ENCODE data around the gene MGAT4A.
"Not testable (repeated sequence)": the region's sequence is repeated elsewhere in the genome, so short reads cannot be mapped to it uniquely, and the experiment has no call there.

The MGAT4A gene

DNA sequence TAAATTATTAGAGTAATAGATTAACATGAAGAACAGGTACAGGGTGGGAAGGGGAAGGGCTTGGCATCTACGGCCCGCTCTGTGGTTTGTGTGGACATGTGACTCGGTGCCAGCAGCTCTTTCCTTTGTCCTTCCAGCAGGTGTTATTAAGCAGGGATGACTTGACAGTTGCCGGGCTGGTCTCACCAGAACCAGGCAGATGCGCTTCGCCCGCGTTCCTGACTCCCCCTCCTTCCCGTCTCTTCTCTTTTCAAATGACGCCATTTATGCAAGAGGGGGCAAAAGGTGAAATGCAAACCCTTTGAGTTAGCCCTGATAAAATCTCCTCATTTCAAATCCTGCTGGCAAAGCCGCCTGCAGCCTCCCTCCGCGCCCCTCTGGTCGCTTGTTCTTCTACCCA, 38.9 kb upstream of the MGAT4A start:
- Histone ChIP-seq H3K36me3 (ENCODE audit: insufficient read depth, low read length) (no peaks in the 10 kb centered on the region), H2AFZ (ENCODE audit: low read depth, low read length) (no peak overlapping the region), H3K27me3 (ENCODE audit: insufficient read depth, low read length) (peaks cover 4% of the 10 kb centered on the region), H3K4me3 (ENCODE audit: low read length) (no peak overlapping the region), H3K9me3 (ENCODE audit: low read length) (no peaks in the 10 kb centered on the region), H3K4me1 (ENCODE audit: insufficient read depth, low read length) (peaks cover 3% of the 10 kb centered on the region)

DNA sequence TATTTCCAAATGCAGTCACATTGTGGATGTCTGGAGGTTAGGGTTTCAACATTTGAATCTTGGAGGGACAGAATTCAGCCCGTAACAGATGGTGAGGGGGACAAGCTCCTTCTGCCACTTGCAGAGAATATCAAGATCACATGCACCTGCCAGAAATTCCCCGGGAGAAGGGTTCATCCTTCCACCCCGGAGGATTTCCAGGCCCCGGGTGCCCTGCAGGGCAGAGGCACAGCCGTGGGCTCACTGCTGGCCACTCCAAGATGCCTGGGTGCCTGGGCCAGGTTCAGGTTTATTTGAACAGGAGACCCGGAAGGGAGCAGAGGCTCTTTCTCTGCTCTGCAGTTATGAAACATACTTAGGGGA, 38.2 kb upstream of the MGAT4A start:
- H3K4me3 ChIP-seq (ENCODE audit: low read length): no peak overlapping the region
- H3K4me1 ChIP-seq (ENCODE audit: insufficient read depth, low read length): peaks cover 3% of the 10 kb centered on the region
- H3K9me3 ChIP-seq (ENCODE audit: low read length): no peaks in the 10 kb centered on the region
- H2AFZ ChIP-seq (ENCODE audit: low read depth, low read length): no peak overlapping the region
- H3K27me3 ChIP-seq (ENCODE audit: insufficient read depth, low read length): peaks cover 4% of the 10 kb centered on the region
- no peaks in the 10 kb centered on the region for H3K36me3 ChIP-seq (ENCODE audit: insufficient read depth, low read length)

DNA sequence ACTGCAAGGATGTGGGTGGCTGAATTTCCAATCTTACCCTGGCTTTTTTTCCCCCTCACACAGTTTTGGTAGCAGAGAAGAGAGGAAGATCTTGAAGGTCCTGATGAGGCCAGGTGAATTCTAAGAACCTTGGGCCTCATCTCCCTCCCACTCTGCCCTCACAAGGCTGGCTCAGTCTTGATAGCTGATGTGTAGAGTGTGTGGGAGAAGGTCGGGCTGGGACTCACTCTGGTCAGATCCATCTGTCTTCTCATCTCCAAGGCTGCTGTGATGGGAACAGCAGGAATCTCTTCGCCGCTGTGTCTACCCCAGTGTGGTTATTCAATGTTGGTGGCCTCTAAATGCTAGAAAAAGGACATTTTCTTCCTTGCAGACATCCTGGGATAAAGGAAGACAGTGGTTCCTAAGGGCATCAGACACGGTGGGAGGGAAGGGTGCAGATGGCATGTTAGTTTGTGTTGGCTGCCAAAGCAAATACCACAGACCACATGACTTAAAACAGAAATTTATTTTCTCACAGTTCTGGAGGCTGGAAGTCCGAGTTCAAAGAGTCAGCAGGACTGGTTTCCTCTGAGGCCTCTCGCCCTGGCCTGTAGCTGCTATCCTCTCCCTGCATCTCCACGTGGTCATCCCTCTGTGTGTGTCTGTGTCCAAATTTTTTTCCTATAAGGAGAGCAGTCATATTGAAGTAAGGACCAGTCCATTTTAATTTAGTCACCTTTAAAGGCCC, 37.6 kb upstream of the MGAT4A start:
- peaks cover 4% of the 10 kb centered on the region for H3K27me3 ChIP-seq (ENCODE audit: insufficient read depth, low read length)
- no peaks in the 10 kb centered on the region for H3K9me3 ChIP-seq (ENCODE audit: low read length)
- H2AFZ ChIP-seq (ENCODE audit: low read depth, low read length): no peak overlapping the region
- no peaks in the 10 kb centered on the region for H3K36me3 ChIP-seq (ENCODE audit: insufficient read depth, low read length)
- H3K4me1 ChIP-seq (ENCODE audit: insufficient read depth, low read length): peaks cover 3% of the 10 kb centered on the region
- H3K4me3 ChIP-seq (ENCODE audit: low read length): no peak overlapping the region

DNA sequence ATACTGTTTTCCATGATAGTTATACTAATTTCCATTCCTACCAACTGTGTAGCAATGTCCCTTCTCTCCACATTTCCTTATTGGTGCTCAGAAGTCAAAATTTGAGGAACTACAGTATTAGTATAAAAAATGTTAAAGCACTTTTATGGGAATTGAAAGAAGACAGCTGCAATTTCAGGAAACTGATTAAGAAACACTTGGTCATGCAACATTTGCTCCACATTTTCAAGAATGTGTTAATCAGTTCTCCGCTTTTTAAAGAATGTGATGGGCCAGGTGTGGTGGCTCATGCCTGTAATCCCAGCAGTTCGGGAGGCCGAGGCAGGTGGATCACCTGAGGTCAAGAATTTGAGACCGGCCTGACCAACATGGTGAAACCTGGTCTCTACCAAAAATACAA, 33.6 kb upstream of the MGAT4A start:
- Histone ChIP-seq H3K36me3 (ENCODE audit: insufficient read depth, low read length) (no peaks in the 10 kb centered on the region), H3K27me3 (ENCODE audit: insufficient read depth, low read length) (peaks cover 4% of the 10 kb centered on the region), H3K9me3 (ENCODE audit: low read length) (no peaks in the 10 kb centered on the region), H3K4me3 (ENCODE audit: low read length) (no peak overlapping the region), H3K4me1 (ENCODE audit: insufficient read depth, low read length) (no peaks in the 10 kb centered on the region), H2AFZ (ENCODE audit: low read depth, low read length) (no peak overlapping the region)

DNA sequence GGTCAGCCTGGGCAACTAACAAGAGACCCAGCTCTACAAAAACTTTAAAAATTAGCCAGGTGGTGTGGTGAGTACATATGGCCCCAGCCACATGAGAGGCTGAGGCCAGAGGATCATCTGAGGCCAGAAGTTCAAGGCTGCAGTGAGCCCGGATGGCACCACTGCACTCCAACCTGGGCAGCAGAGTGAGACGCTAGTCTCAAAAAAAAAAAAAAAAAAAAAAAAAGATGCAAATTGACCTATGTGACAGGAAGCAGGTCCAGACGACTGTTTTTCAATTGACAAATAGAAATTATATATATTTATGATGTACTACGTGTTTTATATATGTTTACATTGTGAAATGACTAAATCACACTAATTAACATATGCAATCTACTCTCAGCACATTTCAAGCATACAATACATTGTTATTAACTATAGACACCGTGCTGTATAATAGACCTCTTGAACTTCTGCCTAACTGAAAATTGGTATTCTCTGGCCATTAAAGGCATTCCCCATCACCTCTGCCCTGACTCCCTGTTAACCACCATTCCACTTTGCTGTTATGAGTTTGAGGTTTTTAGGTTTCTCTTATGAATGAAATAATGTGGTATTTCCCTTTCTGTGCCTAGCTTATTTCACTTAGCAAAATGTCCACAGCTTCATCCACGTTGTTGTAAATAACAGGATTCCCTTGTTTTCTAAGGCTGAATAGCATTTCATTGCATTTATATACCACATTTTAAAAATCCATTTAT, 32.4 kb upstream of the MGAT4A start:
- H3K9me3 ChIP-seq (ENCODE audit: low read length): no peaks in the 10 kb centered on the region
- no peak overlapping the region for H3K4me3 ChIP-seq (ENCODE audit: low read length)
- H3K4me1 ChIP-seq (ENCODE audit: insufficient read depth, low read length): no peaks in the 10 kb centered on the region

DNA sequence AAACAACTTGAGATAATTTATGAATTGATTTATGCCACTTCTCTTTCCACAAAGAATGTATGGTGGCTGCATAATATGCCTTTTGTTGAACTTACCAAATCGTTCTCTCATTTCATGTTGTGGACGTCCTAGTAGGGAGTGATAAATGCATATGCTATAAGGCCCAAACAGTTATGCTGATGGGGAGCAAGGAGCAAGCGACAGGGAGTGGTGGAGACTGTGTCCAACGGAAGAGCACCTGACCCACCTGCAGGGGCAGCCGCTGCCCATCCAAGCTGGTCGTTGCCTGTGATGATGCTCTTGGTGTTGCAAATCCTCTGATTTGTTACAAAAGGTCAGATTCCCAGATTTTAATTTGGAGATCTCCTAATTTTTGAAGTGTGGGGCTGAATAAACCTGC, 31.0 kb upstream of the MGAT4A start:
- Histone ChIP-seq H3K27me3 (ENCODE audit: insufficient read depth, low read length) (no peaks in the 10 kb centered on the region), H2AFZ (ENCODE audit: low read depth, low read length) (no peak overlapping the region), H3K4me3 (ENCODE audit: low read length) (no peak overlapping the region), H3K9me3 (ENCODE audit: low read length) (no peaks in the 10 kb centered on the region), H3K4me1 (ENCODE audit: insufficient read depth, low read length) (no peaks in the 10 kb centered on the region), H3K36me3 (ENCODE audit: insufficient read depth, low read length) (no peaks in the 10 kb centered on the region)

More for the DNA sequence above, 32.4 kb upstream of the MGAT4A start:
- peaks cover 4% of the 10 kb centered on the region for H3K27me3 ChIP-seq (ENCODE audit: insufficient read depth, low read length)
- no peak overlapping the region for H2AFZ ChIP-seq (ENCODE audit: low read depth, low read length)
- H3K36me3 ChIP-seq (ENCODE audit: insufficient read depth, low read length): no peaks in the 10 kb centered on the region

DNA sequence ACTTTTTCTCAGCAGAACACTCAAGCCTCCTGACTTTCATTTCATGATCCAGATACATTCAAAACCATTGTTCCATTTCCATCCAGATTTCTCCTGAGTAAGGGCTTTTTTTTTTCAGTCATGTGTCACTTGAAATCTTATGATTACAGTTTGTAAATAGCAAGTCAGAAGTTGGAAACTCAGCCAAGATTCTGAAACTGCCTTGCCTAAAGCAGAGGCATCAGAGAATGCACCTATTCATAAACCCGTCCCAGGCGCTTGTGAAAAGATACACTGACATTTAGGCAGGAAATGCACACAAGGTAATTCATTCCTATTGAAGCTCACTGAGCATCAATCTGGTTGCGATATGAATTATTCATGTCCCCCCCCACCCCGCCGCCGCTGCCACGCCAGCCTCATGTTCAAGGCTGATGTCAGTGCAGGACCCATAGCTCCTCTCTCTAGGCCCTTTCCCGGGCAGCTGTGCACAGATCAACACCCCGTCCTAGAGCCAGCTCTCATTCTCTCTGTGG, 30.4 kb upstream of the MGAT4A start:
- Histone ChIP-seq H3K4me3 (ENCODE audit: low read length) (no peak overlapping the region), H3K9me3 (ENCODE audit: low read length) (no peaks in the 10 kb centered on the region), H2AFZ (ENCODE audit: low read depth, low read length) (no peak overlapping the region), H3K4me1 (ENCODE audit: insufficient read depth, low read length) (no peaks in the 10 kb centered on the region), H3K27me3 (ENCODE audit: insufficient read depth, low read length) (no peaks in the 10 kb centered on the region), H3K36me3 (ENCODE audit: insufficient read depth, low read length) (no peaks in the 10 kb centered on the region)

DNA sequence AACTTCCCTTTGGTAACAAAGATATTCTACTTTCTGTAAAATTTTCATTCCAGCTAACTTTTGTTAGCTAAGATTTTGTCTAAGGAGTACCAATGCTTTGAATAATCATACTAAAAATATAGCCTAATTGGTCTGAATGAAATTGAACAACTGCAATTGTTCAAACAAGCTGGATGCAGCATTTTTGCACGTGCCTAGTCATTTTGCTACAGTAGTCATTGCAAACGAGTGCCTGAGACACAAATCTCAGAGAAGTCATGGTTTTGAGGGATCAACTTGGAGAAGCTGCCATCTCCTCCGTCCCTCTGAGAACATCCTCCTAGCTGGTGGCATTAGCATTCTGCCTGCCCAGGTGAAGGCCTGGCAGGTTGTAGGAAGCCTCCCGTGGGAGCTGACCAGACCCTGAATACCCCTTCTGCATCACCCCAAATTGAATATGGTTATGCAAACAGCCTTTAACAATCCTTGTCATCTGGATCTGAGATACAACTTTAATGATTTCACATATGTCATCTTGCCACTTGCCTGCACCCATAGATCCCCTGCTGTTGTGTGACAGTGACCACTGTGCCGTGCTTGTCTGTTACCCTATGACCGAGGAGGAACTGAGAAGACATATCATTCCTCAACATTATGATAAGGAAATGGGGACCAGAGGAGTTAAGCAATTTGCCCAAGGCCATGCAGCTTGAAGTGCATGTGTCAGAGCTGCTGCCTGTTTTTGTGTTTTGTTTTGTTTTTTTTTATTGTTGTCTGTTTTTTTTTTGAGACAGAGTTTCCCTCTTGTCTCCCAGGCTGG, 29.1 kb upstream of the MGAT4A start:
- Histone ChIP-seq H3K4me1 (ENCODE audit: insufficient read depth, low read length) (no peaks in the 10 kb centered on the region), H3K9me3 (ENCODE audit: low read length) (no peaks in the 10 kb centered on the region), H3K27me3 (ENCODE audit: insufficient read depth, low read length) (no peaks in the 10 kb centered on the region), H2AFZ (ENCODE audit: low read depth, low read length) (no peak overlapping the region), H3K4me3 (ENCODE audit: low read length) (no peak overlapping the region), H3K36me3 (ENCODE audit: insufficient read depth, low read length) (no peaks in the 10 kb centered on the region)

DNA sequence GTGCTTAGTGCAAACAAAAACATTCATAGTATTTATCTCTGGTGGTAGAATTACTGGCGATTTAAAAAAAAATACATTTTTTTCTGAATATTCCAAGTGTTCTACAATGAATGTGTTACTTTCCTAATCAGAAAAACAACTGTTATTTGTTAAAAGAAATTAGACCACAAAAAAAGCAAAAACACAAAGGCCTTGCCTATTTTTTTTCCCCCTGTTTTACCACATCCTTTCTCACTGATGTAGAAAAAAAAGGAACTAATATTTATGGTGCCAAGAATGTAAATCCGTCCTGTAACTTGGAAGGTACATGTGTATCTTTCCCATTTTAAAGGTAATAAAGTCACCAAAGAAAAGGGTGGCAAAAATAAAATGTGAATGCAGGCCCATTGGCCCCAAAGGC, 28.4 kb upstream of the MGAT4A start:
- H3K4me1 ChIP-seq (ENCODE audit: insufficient read depth, low read length): no peaks in the 10 kb centered on the region
- no peaks in the 10 kb centered on the region for H3K36me3 ChIP-seq (ENCODE audit: insufficient read depth, low read length)
- H2AFZ ChIP-seq (ENCODE audit: low read depth, low read length): no peak overlapping the region

DNA sequence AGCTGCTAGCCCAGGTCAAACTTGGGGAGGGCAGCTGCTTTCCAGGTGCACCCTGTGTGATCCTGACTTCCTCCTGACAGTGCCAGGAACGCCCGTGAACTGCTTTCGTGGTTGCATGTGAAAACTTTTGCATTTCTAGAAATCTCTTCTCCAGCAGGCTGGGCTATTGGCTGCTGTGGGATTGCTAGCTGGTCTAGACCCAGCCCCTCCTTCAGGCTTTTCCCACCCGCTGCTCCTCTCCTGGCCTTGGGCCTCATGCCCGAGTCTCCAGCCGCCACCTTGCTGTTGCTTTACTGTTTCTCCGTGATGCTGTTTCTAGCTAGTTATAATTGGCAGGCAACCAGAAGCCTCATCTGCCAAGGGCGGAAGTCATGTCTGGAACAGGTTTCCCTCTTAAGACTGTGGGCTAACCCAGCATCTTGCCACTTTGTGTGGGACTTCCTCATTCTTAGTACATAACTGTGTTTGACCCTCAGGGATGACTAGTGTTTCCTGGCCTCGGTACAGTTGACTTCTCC, 27.0 kb upstream of the MGAT4A start:
- Histone ChIP-seq H3K4me3 (ENCODE audit: low read length) (no peak overlapping the region), H2AFZ (ENCODE audit: low read depth, low read length) (no peak overlapping the region), H3K36me3 (ENCODE audit: insufficient read depth, low read length) (no peaks in the 10 kb centered on the region), H3K27me3 (ENCODE audit: insufficient read depth, low read length) (no peaks in the 10 kb centered on the region), H3K4me1 (ENCODE audit: insufficient read depth, low read length) (no peaks in the 10 kb centered on the region), H3K9me3 (ENCODE audit: low read length) (no peaks in the 10 kb centered on the region)

More for the DNA sequence above, 28.4 kb upstream of the MGAT4A start:
- H3K4me3 ChIP-seq (ENCODE audit: low read length): no peak overlapping the region
- no peaks in the 10 kb centered on the region for H3K27me3 ChIP-seq (ENCODE audit: insufficient read depth, low read length)
- no peaks in the 10 kb centered on the region for H3K9me3 ChIP-seq (ENCODE audit: low read length)

DNA sequence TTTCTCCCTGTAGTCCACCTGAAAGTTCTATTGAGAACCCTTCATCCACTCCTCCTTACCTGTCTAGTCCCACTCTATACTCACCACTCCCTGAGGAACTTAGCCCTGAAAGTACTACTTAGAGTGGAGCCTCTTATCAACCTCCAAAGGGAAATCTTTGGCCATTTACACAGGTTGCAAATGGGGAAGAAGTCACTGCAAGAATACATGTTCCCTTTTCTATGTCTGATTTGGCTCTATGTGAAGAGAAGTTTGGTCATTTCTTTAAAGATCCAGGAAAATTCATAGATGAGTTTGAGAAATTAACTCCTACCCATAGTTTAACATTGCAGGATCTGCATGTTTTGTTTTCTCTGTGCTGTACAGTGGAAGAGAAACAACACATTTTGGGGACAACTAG, 22.9 kb upstream of the MGAT4A start:
- Histone ChIP-seq H3K36me3 (ENCODE audit: insufficient read depth, low read length) (no peaks in the 10 kb centered on the region), H3K4me3 (ENCODE audit: low read length) (no peak overlapping the region), H3K27me3 (ENCODE audit: insufficient read depth, low read length) (peaks cover 3% of the 10 kb centered on the region), H3K9me3 (ENCODE audit: low read length) (no peaks in the 10 kb centered on the region), H2AFZ (ENCODE audit: low read depth, low read length) (no peak overlapping the region), H3K4me1 (ENCODE audit: insufficient read depth, low read length) (no peaks in the 10 kb centered on the region)

DNA sequence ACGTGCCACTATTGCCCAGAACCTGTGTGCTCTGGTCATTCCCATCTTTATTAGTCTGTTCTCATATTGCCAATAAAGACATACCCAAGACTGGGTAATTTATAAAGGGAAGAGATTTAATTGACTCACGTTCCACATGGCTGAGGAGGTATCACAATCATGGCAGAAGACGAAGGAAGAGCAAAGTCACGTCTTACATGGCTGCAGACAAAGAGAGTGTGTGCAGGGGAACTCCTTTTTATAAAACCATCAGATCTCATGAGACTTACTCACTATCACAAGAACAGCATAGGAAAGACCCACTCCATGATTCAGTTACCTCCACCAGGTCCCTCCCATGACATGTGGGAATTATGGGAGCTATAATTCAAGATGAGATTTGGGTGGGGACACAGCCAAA, 21.8 kb upstream of the MGAT4A start:
- not testable (repeated sequence) for H3K27me3 ChIP-seq (ENCODE audit: insufficient read depth, low read length); H3K36me3 ChIP-seq (ENCODE audit: insufficient read depth, low read length); H3K4me3 ChIP-seq (ENCODE audit: low read length); H2AFZ ChIP-seq (ENCODE audit: low read depth, low read length); H3K9me3 ChIP-seq (ENCODE audit: low read length); H3K4me1 ChIP-seq (ENCODE audit: insufficient read depth, low read length)

DNA sequence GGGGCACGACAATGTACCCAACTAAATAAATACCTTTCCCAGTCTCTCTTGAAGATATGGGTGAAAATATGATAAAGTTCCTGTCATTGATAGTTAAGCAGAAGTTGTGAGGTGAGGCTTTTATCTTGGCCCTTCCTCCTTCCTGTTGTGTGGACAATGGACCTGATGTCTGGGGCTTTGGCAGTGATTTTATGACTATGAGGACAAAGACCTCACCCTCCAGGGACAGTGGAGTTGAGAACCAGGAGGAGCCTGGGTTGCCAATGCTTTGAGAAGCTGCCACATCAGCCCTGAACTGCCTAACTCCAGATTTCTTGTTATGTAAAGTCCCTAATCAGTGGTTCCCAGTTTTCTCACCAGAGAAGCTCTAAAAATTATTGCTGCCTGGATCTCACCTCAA, 20.8 kb upstream of the MGAT4A start:
- Histone ChIP-seq H2AFZ (ENCODE audit: low read depth, low read length) (no peak overlapping the region), H3K27me3 (ENCODE audit: insufficient read depth, low read length) (peaks cover 3% of the 10 kb centered on the region), H3K4me3 (ENCODE audit: low read length) (no peak overlapping the region), H3K36me3 (ENCODE audit: insufficient read depth, low read length) (no peaks in the 10 kb centered on the region), H3K4me1 (ENCODE audit: insufficient read depth, low read length) (no peaks in the 10 kb centered on the region), H3K9me3 (ENCODE audit: low read length) (no peaks in the 10 kb centered on the region)

All from neuron (in vitro differentiated cells).